ENCODE data around the gene KLHDC8B.
A peak's percentile ranks its signal among the peaks of the same experiment; 100 is the strongest.

The KLHDC8B gene

GRCh38 chr3:49171119-49171774, at the start of gene KLHDC8B:
Gene KLHDC8B (plus strand): TSS chr3:49171598. CDS start chr3:49172770, 1,172 bp downstream.
- peak; percentile 81 for DNase-seq

GRCh38 chr3:49122022-49122421, 49.4 kb upstream of the KLHDC8B start:
- no peak for DNase-seq

- no peak for DNase-seq
These were observed 48.9 kb upstream of the KLHDC8B start for GRCh38 chr3:49122451-49122850.

GRCh38 chr3:49122886-49123545, 48.4 kb upstream of the KLHDC8B start:
- DNase-seq: no peak

GRCh38 chr3:49123687-49124086, 47.7 kb upstream of the KLHDC8B start:
- DNase-seq: no peak

- no peak for DNase-seq
These were observed 47.2 kb upstream of the KLHDC8B start for GRCh38 chr3:49124203-49124602.

GRCh38 chr3:49124991-49125670, 46.3 kb upstream of the KLHDC8B start:
- no peak for DNase-seq

- DNase-seq: no peak
These were observed 40.4 kb upstream of the KLHDC8B start for GRCh38 chr3:49131040-49131439.

- DNase-seq: no peak
These were observed 39.8 kb upstream of the KLHDC8B start for GRCh38 chr3:49131576-49131975.

- no peak for DNase-seq
These were observed 39.3 kb upstream of the KLHDC8B start for GRCh38 chr3:49132073-49132436.

GRCh38 chr3:49132437-49133225, 38.8 kb upstream of the KLHDC8B start, which contains the start of gene LAMB2:
Gene LAMB2 (minus strand): TSS chr3:49133050. CDS start chr3:49132867, 183 bp downstream.
- peak; percentile 10 for DNase-seq

GRCh38 chr3:49133226-49133951, 38.0 kb upstream of the KLHDC8B start:
- peak; percentile 49 for DNase-seq

- no peak for DNase-seq
These were observed 36.7 kb upstream of the KLHDC8B start for GRCh38 chr3:49134471-49135265.

GRCh38 chr3:49135499-49135898, 35.9 kb upstream of the KLHDC8B start:
- no peak for DNase-seq

- no peak for DNase-seq
These were observed 31.3 kb upstream of the KLHDC8B start for GRCh38 chr3:49140080-49140479.

- DNase-seq: no peak
These were observed 23.2 kb upstream of the KLHDC8B start for GRCh38 chr3:49148159-49148558.

- DNase-seq: no peak
These were observed 19.8 kb upstream of the KLHDC8B start for GRCh38 chr3:49151610-49152009.

- DNase-seq: no peak
These were observed 18.0 kb upstream of the KLHDC8B start for GRCh38 chr3:49153349-49153912.

- no peak for DNase-seq
These were observed 14.1 kb upstream of the KLHDC8B start for GRCh38 chr3:49157289-49157688.

GRCh38 chr3:49158103-49158709, 13.2 kb upstream of the KLHDC8B start:
- peak; percentile 43 for DNase-seq

- no peak for DNase-seq
These were observed 12.6 kb upstream of the KLHDC8B start for GRCh38 chr3:49158792-49159191.

Data from OCI-M1 (cell line).